ENCODE data around the gene KRT26.

GRCh38 chr17:40778461-40778860 is 6.5 kb upstream of the KRT26 start:
- TF ChIP-seq CTCF (IDR thresholded peaks at IDR 0.05), result no peak
- TF ChIP-seq POLR2A (IDR thresholded peaks at IDR 0.05), result no peak

All from uterus (tissue), 2 donors.